Measurements from ENCODE around the gene HERC4.
A peak's percentile ranks its signal among the peaks of the same experiment; 100 is the strongest.
"Not testable (repeated sequence)": the region's sequence is repeated elsewhere in the genome, so short reads cannot be mapped to it uniquely, and the experiment has no call there.

HERC4 gene

GRCh38 chr10:67966035-67966434 lies 109.0 kb downstream of the HERC4 start:
- DNase-seq (ENCODE audit: low read depth in 2 of 2), result not testable (repeated sequence)

GRCh38 chr10:67965456-67965855 lies 109.6 kb downstream of the HERC4 start:
- DNase-seq (ENCODE audit: low read depth in 2 of 2), result no peak

- DNase-seq (ENCODE audit: low read depth in 2 of 2), result no peak
Measured at GRCh38 chr10:67959839-67960476, 115.1 kb downstream of the HERC4 start.

- DNase-seq (ENCODE audit: low read depth in 2 of 2), result no peak
Measured at GRCh38 chr10:67955614-67956013, 119.5 kb downstream of the HERC4 start.

GRCh38 chr10:67943917-67944316 lies 131.2 kb downstream of the HERC4 start:
- no peak for DNase-seq (ENCODE audit: low read depth in 2 of 2)

GRCh38 chr10:67936416-67936815 lies 138.7 kb downstream of the HERC4 start:
- no peak for DNase-seq (ENCODE audit: low read depth in 2 of 2)

GRCh38 chr10:67935223-67935622 lies 139.9 kb downstream of the HERC4 start:
- DNase-seq (ENCODE audit: low read depth in 2 of 2), result no peak

GRCh38 chr10:67934336-67934735 lies 140.7 kb downstream of the HERC4 start:
- DNase-seq (ENCODE audit: low read depth in 2 of 2), result no peak

GRCh38 chr10:67933199-67933598 lies 141.9 kb downstream of the HERC4 start:
- no peak for DNase-seq (ENCODE audit: low read depth in 2 of 2)

GRCh38 chr10:67926951-67927350 lies 148.1 kb downstream of the HERC4 start:
- no peak for DNase-seq (ENCODE audit: low read depth in 2 of 2)

- no peak for DNase-seq (ENCODE audit: low read depth in 2 of 2)
Measured at GRCh38 chr10:67925449-67926005, 149.6 kb downstream of the HERC4 start.

- no peak for DNase-seq (ENCODE audit: low read depth in 2 of 2)
Measured at GRCh38 chr10:67924136-67924535, 150.9 kb downstream of the HERC4 start.

GRCh38 chr10:67923551-67923950 lies 151.5 kb downstream of the HERC4 start:
- no peak for DNase-seq (ENCODE audit: low read depth in 2 of 2)

GRCh38 chr10:67921065-67921464 lies 154.0 kb downstream of the HERC4 start:
- no peak for DNase-seq (ENCODE audit: low read depth in 2 of 2)

- no peak for DNase-seq (ENCODE audit: low read depth in 2 of 2)
Measured at GRCh38 chr10:67917679-67918078, 157.4 kb downstream of the HERC4 start.

- DNase-seq (ENCODE audit: low read depth in 2 of 2), result no peak
Measured at GRCh38 chr10:67917169-67917568, 157.9 kb downstream of the HERC4 start.

- no peak for DNase-seq (ENCODE audit: low read depth in 2 of 2)
Measured at GRCh38 chr10:67914777-67915340, 160.2 kb downstream of the HERC4 start.

- DNase-seq (ENCODE audit: low read depth in 2 of 2), result no peak
Measured at GRCh38 chr10:67912331-67912946, 162.6 kb downstream of the HERC4 start.

GRCh38 chr10:67903581-67903980 lies 171.5 kb downstream of the HERC4 start:
- no peak for DNase-seq (ENCODE audit: low read depth in 2 of 2)

GRCh38 chr10:67893637-67894036 lies 181.4 kb downstream of the HERC4 start:
- no peak for DNase-seq (ENCODE audit: low read depth in 2 of 2)

GRCh38 chr10:67884842-67885670 lies 190.0 kb downstream of the HERC4 start:
- peak; percentile 44 to 51 for DNase-seq (ENCODE audit: low read depth in 2 of 2)

GRCh38 chr10:67884313-67884841 lies 190.7 kb downstream of the HERC4 start, which contains the start of gene SIRT1:
SIRT1 (plus strand) TSS chr10:67884656; CDS start chr10:67884722, 66 bp downstream.
- peak; percentile 91 to 94 for DNase-seq (ENCODE audit: low read depth in 2 of 2)

Measured in activated CD8-positive, alpha-beta memory T cell treated with anti-CD3 and anti-CD28 coated beads for 4 hours (primary cell).